ENCODE measurements around the gene IFNA16.
"Not testable (repeated sequence)": the region's sequence is repeated elsewhere in the genome, so short reads cannot be mapped to it uniquely, and the experiment has no call there.

IFNA16 gene

GRCh38 chr9:21194867-21195776 is 22.0 kb downstream of the IFNA16 start:
- not testable (repeated sequence) for DNase-seq (ENCODE audit: low read depth)

- not testable (repeated sequence) for DNase-seq (ENCODE audit: low read depth)
Measured at GRCh38 chr9:21187487-21187886, 29.6 kb downstream of the IFNA16 start, which contains the start of gene IFNA4. TSS of gene IFNA4 (minus strand) at chr9:21187587. CDS start at chr9:21187531, 56 bp downstream.

GRCh38 chr9:21182810-21183736 is 34.0 kb downstream of the IFNA16 start:
- DNase-seq (ENCODE audit: low read depth), result not testable (repeated sequence)

GRCh38 chr9:21174671-21175070 is 42.4 kb downstream of the IFNA16 start:
- DNase-seq (ENCODE audit: low read depth), result no peak

- DNase-seq (ENCODE audit: low read depth), result no peak
Measured at GRCh38 chr9:21172156-21172555, 45.0 kb downstream of the IFNA16 start.

GRCh38 chr9:21171351-21171750 is 45.8 kb downstream of the IFNA16 start:
- no peak for DNase-seq (ENCODE audit: low read depth)

- DNase-seq (ENCODE audit: low read depth), result not testable (repeated sequence)
Measured at GRCh38 chr9:21166560-21166959, 50.6 kb downstream of the IFNA16 start, which contains the start of gene IFNA21. TSS of gene IFNA21 (minus strand) at chr9:21166660. CDS start at chr9:21166612, 48 bp downstream.
